ENCODE data around the gene SCGB1A1.
A peak's percentile ranks its signal among the peaks of the same experiment; 100 is the strongest.
"Not testable (repeated sequence)": the region's sequence is repeated elsewhere in the genome, so short reads cannot be mapped to it uniquely, and the experiment has no call there.

Gene SCGB1A1, protein sequence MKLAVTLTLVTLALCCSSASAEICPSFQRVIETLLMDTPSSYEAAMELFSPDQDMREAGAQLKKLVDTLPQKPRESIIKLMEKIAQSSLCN

DNA sequence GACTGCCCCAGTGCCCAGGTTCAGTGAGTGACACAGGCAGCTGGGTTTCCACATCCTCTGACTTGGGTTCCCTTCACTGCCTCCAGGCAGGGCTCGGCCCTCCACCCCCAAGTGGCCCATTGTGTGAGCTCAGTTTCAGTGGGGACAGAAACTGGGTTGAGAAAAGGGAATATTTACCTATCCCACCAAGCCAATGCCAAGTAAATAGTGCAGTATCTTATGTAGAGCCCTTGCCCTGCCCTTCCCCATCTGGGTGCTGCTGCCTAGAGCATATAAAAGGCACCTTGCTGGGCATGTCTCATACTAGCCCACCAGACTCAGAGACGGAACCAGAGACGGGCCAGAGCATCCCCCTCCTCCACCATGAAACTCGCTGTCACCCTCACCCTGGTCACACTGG lies at the start of gene SCGB1A1:
Gene SCGB1A1 (plus strand): TSS at position 301 of the 400 bp plus-strand sequence. CDS start 63 bp downstream, at position 364.
- DNase-seq = no peak

DNA sequence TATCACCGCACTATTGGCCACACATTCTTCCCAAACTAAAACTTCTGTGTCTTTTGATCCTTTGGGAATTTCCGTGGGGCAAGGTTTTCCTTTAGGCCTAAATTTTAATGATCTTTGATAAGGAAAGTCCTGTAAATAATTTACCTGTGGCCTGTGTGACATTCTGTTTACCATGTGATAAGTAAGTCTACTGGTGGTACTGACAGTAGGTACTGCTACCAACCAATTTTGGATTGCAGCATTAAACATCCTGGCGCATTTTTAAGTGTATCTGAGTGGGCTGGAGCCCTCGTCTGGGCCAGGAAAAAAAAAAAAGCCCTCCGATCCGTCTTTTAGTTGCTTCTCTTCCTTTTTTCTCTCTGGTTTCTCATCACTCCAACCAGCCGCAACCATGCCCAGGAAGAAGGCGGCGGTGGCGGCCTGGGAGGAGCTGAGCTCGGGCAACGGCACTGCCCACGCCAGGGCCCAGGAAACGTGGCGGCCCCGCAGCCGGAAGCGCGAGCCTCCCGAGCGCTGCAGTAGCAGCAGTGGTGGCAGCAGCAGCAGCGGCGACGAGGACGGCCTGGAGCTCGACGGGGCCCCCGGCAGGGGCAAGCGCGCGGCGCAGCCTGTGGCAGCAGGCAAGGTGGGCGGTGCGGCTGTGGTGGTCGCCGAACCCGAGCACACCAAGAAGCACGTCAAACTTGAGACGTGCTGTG lies 47.9 kb upstream of the SCGB1A1 start:
- peak; percentile 51 for DNase-seq

DNA sequence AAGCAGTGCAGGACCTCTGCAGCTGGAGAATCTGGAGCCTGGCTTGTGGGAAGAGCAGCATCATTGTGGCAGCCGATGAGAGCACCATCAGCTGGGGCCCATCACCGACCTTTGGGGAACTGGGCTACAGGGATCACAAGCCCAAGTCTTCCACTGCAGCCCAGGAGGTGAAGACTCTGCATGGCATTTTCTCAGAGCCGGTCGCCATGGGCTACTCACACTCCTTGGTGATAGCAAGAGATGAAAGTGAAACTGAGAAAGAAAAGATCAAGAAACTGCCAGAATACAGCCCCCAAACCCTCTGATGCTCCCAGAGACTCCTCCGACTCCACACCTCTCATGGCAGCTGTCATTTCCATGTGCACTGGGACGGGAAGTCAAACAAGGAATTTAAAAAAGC lies 46.0 kb upstream of the SCGB1A1 start:
- DNase-seq = no peak

DNA sequence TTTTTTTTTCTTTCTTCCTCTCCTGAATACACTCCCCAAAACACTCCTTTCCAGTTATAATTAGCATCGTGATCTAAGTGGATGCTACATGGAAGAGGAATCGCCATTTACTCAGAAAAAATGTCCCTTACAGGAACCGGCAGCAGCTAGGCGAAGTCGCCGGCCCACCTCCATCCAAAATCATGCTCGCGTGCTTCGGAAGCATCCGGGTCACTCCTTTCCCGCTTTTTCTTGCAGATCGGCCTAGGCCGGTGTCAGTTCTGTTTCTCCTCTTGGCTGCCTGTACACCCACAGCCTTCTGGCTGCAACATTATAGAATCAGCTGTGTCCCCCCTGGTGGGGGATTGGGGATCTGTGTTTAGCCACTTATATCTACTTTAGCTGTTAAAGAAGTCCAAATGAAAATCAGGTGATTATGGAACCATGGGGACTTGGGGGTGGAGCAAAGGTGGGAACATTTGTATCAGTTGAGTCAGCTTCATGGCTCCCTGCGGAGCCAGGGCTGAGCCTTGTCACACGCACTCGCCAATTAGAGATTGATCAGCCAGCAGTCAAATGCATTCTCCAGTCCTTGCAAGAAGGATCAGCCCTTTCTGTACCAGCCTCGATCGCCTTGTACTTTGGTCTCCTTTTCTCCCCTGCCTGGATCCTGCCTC lies 45.2 kb upstream of the SCGB1A1 start:
- DNase-seq = no peak

DNA sequence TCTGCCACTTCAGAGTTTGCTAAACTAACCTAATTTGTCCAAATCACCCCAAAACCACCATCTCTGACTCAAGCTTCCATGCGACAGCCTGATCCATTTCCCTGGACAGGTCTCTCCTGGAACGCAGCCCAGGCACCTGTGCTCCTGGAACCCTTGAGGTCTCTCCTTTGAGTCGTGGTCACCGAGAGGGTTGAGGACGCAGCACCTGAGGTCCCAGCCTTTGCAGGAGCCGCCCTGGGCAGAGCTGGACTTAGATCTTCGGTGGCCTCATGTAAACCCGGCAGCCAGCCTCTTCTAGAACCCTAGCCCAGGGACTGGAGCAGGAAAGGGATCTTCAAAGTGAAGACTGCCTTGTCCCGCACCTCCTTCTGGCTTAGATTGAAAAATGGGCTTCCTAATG lies 44.0 kb upstream of the SCGB1A1 start:
- no peak for DNase-seq

DNA sequence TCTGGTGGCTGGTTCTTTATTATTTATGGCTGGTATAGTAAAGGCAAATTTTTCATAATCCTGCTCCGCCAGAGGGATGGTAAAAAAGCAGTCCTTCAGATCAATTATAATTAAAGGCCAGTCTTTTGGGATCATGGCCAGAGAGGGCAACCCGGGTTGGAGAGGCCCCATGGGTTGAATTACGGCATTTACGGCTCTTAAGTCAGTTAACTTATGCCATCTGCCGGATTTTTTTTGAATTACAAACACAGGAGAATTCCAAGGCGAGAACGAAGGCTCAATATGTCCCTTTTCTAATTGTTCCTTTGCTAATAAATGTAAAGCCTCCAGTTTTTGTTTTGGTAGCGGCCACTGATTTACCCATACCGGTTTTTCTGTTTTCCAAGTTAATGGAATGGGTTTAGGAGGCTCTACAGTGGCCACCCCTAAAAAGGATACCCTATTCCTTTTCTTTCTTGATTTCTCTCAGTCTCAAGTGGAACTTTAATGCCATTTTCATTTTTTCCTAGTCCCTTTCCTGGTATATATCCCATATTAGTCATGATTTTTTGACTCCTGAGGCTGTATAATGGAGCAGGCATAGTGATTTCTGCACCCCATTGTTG lies 40.3 kb upstream of the SCGB1A1 start:
- not testable (repeated sequence) for DNase-seq

DNA sequence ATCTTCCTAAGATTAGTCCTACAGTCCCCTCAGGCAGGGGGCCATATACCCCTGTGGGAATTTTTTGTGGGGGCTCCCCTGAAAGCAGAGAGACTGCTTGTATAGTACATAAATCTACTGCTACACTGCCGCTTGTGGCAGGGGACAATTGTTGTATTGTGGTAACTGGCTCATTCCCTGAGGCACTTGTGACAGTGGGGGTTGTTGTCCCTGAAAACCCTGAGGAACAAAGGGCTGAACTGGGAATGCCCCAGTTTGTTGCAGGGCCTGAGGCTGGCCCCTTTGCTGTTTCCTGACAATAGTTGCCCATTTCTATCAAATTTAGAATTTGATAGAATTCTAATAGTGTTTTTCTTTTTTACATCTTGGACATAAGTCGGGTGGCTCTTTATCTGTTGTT lies 39.2 kb upstream of the SCGB1A1 start:
- not testable (repeated sequence) for DNase-seq

DNA sequence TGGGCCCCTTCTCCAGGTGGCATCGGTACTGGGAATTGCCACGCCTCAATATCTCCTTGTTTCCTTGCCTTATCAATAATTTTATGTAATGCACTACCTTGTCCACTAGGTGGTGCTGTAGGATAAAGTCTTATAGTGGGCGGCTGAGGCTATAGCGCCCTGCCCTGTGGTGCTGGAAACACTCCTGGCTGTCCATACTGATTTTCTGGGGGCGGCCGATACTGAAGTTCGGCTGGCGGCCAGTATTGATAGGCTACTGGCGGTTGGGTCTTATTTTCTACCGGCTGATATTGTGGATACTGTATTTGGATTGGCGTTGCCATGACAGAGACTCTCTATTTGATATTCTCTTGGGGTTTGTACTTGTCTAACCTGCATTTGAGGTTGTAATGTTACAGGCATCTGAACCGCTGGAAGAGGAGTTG lies 38.0 kb upstream of the SCGB1A1 start:
- DNase-seq = not testable (repeated sequence)

DNA sequence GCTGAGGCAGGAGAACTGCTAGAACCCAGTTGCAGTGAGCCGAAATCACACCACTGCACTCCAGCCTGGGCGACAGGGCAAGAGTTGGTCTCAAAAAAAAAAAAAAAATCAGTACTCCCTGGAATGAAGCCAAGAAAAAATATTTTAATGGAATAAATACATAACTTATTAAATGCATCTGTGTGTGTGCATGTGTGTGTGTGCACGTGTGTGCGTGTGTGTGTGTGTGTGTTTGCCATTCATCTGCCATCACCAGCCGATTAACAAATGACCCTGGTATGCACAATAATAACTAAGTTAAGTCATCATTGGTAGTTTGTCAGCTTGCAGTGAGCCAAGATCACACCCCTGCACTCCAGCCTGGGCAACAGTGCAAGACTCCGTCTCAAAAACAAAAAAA lies 35.0 kb upstream of the SCGB1A1 start:
- DNase-seq = no peak

DNA sequence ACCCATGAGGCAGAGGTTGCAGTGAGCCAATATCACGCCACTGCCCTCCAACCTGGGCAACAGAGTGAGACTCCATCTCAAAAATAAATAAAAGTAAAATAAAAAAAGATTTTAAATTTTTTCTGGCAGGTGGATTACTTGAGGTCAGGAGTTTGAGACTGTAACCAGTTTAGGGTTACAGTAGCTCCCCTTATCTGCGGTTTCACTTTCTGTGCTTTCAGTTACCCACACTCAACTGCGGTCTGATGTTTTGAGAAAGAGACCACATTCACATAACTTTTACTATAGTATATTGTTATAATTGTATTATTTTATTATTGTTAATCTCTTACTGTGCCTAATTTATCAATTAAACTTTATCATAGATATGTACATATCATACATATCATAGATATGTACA lies 32.8 kb upstream of the SCGB1A1 start:
- not testable (repeated sequence) for DNase-seq

DNA sequence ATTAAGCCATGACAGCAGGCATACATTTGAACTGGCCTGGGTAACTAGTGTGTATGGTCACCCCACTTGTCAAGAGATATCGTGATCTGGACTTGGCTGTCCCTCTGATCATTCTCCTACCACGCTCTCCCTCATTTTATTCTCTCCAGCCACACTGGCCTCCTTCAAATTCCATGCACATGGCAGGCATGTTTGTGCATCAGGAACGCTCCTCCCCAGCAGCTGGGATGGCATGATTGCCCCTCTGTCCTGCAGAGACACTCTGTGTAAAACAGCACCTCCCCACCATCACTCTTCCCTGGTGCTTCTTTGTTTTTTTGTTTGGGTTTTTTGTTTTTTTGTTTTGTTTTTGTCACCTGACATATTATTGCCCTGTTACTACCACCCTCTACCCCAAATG lies 31.5 kb upstream of the SCGB1A1 start:
- no peak for DNase-seq

DNA sequence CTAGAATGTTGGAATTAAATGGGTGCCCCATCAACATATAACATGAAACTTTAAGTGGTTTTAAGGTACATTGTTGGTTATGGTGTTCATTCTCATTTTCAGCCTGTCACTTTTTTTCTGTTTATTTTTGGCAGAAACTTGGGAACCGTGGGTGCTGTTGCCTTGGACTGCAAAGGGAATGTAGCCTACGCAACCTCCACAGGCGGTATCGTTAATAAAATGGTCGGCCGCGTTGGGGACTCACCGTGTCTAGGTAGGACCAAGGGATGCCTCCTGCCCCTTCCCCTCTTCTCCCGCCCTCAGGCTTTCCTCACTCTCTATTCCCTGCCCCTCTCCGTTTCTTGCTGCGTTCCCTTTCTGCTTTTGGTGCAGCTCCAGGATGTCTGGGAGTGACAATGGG lies 29.8 kb upstream of the SCGB1A1 start:
- no peak for DNase-seq

DNA sequence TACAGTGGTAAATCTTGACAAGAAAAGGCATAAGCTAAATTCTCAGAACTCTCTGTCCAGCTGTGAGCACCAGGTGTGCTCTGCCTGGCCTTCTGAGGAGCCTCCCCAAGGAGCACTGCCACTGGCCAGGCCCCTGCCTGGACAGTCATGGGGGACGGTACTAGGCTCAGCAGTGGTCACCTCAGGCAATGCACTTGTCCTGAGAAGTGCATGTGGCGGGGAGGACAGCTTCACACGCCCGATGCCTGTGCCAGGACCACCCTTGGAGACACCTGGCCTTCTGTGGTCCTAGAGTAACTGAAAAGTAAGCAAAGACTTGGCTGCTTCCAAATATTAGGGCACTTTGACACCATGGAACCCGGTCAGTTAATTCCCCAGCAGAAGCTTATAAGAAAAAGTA lies 28.6 kb upstream of the SCGB1A1 start:
- no peak for DNase-seq

DNA sequence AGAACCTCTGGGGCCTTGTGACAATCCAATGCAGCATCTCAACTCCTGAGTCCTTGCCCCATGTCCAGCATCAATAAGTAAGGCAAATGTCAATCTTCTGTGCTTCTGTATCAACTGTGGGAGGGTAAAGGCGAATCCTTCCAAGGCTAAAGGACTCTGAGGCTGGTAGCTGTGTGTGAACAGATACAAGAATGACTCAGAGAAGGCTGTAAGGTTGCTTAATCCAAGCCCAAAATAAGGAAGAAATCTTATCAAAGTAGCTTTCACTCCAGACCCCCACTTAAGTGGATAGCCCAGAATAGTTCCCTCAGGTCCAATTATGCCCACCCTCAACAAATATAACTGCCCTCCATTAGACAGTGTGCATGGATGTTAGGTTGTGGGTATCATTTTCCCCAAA lies 28.1 kb upstream of the SCGB1A1 start:
- no peak for DNase-seq

DNA sequence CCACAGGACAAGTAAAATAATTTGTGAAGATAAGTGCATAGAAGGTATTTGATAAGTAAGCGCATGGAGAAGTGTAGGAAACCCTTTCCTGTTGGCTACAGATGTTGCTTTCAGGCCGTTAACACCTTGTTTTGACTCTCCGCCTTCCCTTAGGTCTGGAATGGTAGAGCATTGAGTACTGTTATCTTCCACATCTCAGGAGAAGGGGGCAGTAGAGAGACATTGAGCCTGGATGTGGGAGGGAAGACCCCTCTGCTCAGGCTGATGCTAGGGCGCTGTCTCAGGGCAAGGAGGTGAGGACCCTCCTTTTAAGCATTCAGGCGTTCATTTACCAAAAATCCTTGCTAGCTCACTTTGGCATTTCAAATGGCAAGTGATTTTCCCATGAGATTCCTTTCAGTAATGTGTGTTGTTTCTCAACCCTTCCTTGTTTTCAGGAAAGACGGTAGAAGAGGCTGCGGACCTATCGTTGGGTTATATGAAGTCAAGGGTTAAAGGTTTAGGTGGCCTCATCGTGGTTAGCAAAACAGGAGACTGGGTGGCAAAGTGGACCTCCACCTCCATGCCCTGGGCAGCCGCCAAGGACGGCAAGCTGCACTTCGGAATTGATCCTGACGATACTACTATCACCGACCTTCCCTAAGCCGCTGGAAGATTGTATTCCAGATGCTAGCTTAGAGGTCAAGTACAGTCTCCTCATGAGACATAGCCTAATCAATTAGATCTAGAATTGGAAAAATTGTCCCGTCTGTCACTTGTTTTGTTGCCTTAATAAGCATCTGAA lies 27.0 kb upstream of the SCGB1A1 start:
- no peak for DNase-seq

DNA sequence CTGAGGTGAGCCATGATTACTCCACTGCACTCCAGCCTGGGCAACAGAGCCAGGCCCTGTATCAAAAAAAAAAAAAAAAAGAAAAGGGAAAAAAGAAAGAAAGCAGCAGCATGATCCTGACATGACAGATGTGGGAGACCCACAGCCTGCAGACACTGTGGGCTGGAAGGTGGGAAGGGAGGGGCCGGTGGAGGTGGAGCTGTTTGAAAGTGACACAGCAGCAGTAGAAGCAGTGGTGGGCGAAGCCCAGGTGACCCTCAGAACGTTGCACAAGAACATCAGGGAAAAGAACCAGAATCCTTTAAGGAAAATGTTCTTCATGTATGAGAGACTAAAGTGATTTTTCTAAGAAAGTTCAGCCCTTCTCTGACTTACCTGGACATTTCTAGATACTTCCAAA lies 26.3 kb upstream of the SCGB1A1 start:
- no peak for DNase-seq

DNA sequence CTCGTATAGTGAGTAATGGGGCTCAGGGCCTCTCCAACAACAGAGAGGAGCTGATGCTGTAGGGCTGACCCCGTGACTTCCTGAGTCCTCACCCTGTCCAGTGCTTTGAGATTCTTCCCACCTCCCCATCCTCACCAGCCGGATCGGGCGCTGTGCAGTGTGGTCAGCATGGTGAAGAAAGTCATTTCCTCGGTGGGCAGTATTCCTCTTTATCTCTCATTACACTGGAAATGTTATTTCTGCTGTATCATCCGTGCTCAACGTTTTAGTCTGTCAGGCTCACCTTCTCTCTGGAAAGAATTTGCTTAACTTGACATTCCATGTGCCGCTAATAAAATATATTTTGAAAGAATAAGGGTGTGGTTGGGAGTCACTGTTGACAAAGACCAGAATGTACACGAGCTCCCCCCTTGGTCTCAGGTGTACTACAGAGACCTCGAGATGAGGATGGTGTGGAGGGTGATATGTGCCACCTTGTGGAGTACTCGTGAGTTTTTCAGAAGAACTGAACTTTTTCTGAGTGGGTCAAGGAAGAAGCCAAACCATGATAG lies 25.7 kb upstream of the SCGB1A1 start:
- DNase-seq = no peak

DNA sequence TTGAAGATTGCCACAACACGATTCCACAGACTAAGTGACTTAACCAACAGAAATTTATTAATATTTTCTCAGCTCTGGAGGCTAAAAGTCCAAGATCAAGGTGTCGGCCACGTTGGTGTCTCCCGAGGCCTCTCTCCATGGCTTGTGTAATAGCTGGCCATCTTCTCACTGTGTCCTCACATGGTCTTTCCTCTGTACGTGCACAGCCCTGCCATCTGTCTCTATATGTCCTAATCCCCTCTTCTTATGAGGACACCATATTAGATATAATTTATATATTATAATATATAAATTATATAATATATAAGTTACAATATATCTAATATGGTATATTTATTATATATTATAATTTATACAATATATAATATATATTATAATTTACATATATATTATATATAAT lies 25.1 kb upstream of the SCGB1A1 start:
- DNase-seq = no peak

DNA sequence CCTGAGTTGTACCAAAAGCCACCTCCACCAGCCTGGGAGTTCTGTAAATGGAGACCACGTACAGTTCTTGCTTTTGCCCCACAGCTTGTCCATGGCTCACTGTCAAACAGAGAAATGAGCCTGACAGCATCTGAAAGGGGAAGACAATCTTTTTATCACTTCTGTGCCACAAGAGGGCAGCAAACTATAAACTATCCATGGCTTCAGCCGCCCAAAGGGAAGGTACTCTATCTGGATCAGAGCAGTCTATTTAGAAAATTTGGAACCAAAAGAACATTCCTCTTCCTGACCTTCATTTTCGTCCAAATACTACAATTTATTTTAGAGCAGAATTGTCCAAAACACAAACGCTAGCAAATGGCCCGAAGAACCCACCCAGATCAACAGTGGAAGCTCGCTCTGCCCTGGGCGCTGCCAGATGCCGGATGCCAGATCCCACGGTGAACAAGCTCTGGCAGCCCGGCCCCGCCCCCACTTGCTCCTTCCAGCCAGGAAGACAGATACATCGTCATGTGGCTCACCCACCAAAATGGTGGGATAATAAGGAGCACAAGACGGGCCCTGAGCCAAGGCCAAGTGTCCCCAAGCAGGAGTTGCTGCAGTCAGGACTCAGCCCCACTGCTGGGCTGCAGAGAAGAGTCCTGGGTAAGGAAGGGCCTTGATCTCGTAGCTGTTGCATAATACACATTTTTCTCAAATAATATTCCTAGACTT lies 23.9 kb upstream of the SCGB1A1 start:
- DNase-seq = peak; percentile 26

DNA sequence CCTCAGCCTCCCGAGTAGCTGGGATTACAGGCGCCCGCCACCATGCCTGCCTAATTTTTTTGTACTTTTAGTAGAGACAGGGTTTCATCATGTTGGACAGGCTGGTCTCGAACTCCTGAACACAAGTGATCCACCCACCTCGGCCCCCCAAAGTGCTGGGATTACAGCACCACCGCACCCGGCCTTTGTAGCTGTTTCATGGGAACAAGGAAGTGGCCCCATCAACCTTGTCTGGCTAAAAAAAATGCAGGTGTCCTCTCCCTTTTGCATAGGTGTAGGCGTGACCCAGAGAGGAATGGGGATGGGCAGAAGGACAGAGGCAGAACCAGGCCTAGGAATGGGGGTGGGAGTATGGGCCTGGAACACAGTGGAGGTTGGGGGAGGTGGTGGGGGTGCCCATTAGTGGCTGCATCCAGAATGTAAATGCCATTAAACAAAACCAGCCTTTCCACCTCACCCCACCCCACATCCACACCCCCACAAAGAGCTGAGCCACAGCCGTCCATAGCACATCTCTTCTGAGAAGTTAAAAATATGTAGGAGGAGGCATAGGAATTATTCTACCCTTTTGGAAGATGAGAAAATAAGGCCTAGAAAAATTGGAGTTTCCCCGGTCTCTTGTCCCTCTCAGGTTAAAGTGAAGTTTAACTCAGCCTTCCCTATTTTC lies 22.8 kb upstream of the SCGB1A1 start:
- no peak for DNase-seq

All from activated naive CD4-positive, alpha-beta T cell treated with anti-CD3 and anti-CD28 coated beads, Interleukin-2, amount 50 U/mL, for 16 hours (primary cell).